ENCODE measurements around the gene PYGO2. TPM values are rescaled to one million over a fixed set of nuclear protein-coding genes. Genes with fewer than 3 reads are reported as not detected.

The PYGO2 gene
- total RNA-seq, 2 experiments from 2014 or later, result 21.2 to 21.8 TPM

DNA sequence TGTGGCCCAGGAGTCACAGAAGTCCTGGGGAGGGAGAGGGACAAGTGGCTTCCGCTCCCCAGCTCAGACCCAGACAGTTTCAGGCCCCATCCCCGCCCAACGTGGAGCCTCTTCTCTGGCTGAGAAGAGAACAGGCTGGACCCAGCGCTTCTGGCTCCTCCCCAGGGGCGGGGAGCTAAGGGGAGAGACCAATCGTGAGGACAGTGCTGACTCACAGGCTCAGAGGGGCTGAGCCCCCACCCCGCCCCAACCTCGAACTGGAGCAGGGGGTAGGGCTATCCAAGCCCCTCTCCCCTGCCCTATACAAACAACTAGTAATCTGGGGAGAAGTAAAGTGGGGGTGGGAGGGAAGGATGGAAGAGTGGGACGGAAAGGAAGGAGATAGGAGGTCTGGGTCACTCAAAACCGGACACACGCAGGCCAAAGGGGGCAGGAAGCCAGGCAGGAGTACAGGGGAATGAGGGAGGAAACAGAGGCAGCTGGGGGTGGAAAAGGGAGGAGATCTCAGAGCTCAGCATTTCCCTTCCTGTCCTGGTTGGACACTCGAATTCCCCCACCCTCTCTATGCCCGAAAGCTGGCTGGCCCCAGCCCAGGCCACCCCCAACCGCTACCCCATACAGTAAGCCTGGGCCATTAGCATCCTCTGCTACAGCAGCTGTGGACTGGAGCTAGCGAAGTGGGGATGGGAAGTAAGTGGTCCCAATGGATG, 9.2 kb upstream of the PYGO2 start, which contains the start of gene SHC1:
Gene SHC1, minus strand, starts transcription at position 117 of the 710 bp plus-strand sequence. CDS start 221 bp downstream, outside the sequence.
- POLR2A ChIA-PET, result interaction anchor here (0.7 to 6.9 kb wide), 5 partner anchors 9 to 29 kb away, joined by 3 to 55 read pairs (median 11); partner anchors contain the start of genes FLAD1, PBXIP1 and PYGO2
- H3K4me3 Mint-ChIP-seq, result no peak within 1 kb of the TSS

DNA sequence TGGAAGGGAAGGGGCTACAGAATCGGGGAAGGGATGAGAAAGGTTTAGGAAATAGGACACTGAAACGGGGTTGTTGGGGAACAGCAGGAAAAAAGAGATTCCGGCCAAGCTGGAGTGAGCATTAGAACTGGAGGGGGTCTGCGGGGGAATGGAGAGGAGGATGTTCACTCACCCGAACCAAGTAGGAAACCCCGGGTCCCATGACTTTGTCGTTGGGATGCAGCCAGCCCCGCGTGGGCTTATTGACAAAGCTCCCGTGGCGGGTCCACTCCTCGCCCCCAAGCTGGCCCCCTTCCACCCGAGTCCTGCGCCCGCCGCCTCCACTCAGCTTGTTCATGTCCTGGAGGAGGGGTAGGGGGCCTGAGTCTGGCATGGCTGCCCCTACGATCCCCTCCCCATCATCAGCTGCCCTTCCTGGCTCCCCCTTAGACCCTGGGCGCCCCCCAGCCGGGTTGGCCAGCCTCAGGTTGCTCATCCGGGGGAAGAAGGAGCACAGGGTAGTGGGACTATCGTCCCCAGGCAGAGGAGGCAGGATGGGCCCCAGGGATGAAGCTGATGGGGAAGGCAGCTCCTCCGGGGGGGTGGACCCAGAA, 8.4 kb upstream of the PYGO2 start:
- H3K4me3 Mint-ChIP-seq, result no peak overlapping the region
- ChIA-PET POLR2A (interaction anchor here (0.6 to 6.9 kb wide), 4 partner anchors 8 to 27 kb away, joined by 3 to 55 read pairs (median 16); partner anchors contain the start of genes FLAD1 and PYGO2), CTCF (interaction anchor here (0.8 to 6.5 kb wide), 8 partner anchors 8 to 116 kb away, joined by 3 to 34 read pairs (median 5); partner anchors contain the start of genes ADAM15, PBXIP1 and PYGO2)
- no peaks in the 10 kb centered on the region for H3K9me3 Mint-ChIP-seq
- no peaks in the 10 kb centered on the region for H3K27me3 Mint-ChIP-seq
- H3K27ac Mint-ChIP-seq, result peak overlapping the region; percentile 69
- peaks cover 20% of the 10 kb centered on the region for H3K36me3 Mint-ChIP-seq (ENCODE audit: low read depth)
- TF ChIP-seq, protein P1, sequence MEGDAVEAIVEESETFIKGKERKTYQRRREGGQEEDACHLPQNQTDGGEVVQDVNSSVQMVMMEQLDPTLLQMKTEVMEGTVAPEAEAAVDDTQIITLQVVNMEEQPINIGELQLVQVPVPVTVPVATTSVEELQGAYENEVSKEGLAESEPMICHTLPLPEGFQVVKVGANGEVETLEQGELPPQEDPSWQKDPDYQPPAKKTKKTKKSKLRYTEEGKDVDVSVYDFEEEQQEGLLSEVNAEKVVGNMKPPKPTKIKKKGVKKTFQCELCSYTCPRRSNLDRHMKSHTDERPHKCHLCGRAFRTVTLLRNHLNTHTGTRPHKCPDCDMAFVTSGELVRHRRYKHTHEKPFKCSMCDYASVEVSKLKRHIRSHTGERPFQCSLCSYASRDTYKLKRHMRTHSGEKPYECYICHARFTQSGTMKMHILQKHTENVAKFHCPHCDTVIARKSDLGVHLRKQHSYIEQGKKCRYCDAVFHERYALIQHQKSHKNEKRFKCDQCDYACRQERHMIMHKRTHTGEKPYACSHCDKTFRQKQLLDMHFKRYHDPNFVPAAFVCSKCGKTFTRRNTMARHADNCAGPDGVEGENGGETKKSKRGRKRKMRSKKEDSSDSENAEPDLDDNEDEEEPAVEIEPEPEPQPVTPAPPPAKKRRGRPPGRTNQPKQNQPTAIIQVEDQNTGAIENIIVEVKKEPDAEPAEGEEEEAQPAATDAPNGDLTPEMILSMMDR (IDR thresholded peaks at IDR 0.05), result no peak
- no peak for DNase-seq
- ATAC-seq, result no peak
- intact Hi-C loops (cut with micrococcal nuclease), result loop anchor here (5.0 kb wide), 2 partner anchors 47 to 92 kb away; partner anchors contain the start of gene EFNA4
- H3K4me1 Mint-ChIP-seq (ENCODE audit: low read depth), result peaks cover 27% of the 10 kb centered on the region

More for the DNA sequence above, 9.2 kb upstream of the PYGO2 start, which contains the start of gene SHC1:
- ATAC-seq (no peak), DNase-seq (peak; percentile 54)
- TF ChIP-seq, protein P1 (IDR thresholded peaks at IDR 0.05), result no peak
- no peaks in the 10 kb centered on the region for H3K27me3 Mint-ChIP-seq
- H3K36me3 Mint-ChIP-seq (ENCODE audit: low read depth), result peaks cover 14% of the 10 kb centered on the region
- H3K27ac Mint-ChIP-seq, result peak within 1 kb of the TSS; percentile 86
- CTCF ChIA-PET, result interaction anchor here (0.9 to 6.5 kb wide), 12 partner anchors 9 to 91 kb away, joined by 3 to 34 read pairs (median 4); partner anchors contain the start of genes ADAM15, PBXIP1, PMVK and PYGO2
- H3K9me3 Mint-ChIP-seq, result no peaks in the 10 kb centered on the region
- peaks cover 27% of the 10 kb centered on the region for H3K4me1 Mint-ChIP-seq (ENCODE audit: low read depth)
- intact Hi-C loops (cut with micrococcal nuclease), result loop anchor here (5.0 kb wide), 2 partner anchors 47 to 92 kb away; partner anchors contain the start of gene EFNA4

DNA sequence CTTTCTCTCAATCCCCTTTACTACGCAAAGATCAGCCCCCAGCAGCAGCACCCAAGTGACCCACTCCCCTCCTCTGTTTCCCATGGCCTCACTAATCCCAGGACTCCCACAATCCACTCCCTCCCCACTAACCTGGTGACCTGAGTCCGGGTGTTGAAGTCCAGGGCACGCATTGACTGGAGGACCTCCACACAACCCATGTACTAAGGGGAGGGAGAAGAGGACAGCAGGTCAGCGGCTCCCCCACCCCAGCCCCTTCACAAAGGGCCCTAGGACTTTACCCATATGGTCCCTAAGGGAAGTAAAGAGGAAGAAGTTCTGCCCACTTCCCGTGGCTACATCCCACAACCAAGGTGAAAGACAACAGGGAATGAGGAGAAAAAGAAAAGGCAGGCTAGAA, 7.7 kb upstream of the PYGO2 start:
- intact Hi-C loops (cut with micrococcal nuclease), result no loop called here
- H3K4me1 Mint-ChIP-seq (ENCODE audit: low read depth), result peaks cover 27% of the 10 kb centered on the region
- POLR2A ChIA-PET, result interaction anchor here (0.9 kb wide), 1 partner anchor 13 kb away, joined by 3 read pairs; the partner anchor contains the start of gene PBXIP1

DNA sequence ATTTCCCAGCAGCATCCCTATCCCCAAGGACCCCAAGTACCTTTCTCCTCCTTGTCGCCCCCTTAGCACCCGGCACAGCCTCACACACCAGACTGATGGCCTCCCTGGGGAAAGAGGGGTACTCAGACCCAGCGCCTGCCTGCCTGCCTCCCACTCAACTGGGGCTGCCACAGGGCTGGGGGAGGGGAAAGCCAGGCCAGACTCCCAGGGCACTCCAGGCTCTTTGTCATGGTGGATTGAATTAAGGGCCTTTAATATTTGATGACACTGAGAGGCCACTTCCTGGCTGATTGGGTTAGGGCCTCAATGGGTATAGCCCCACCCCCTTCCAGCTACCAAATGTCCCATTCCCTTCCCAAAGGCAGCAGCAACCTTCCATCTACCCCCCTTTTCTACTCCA, 7.1 kb upstream of the PYGO2 start:
- intact Hi-C loops (cut with micrococcal nuclease), result no loop called here
- POLR2A ChIA-PET, result interaction anchor here (0.9 kb wide), 1 partner anchor 13 kb away, joined by 3 read pairs; the partner anchor contains the start of gene PBXIP1
- peaks cover 22% of the 10 kb centered on the region for H3K36me3 Mint-ChIP-seq (ENCODE audit: low read depth)
- peaks cover 30% of the 10 kb centered on the region for H3K4me1 Mint-ChIP-seq (ENCODE audit: low read depth)
- TF ChIP-seq, protein P1 (IDR thresholded peaks at IDR 0.05), result no peak
- H3K27ac Mint-ChIP-seq, result peak overlapping the region; percentile 69
- no peaks in the 10 kb centered on the region for H3K27me3 Mint-ChIP-seq
- no peaks in the 10 kb centered on the region for H3K9me3 Mint-ChIP-seq
- ATAC-seq (no peak), DNase-seq (no peak)
- CTCF ChIA-PET, result no interaction called here
- H3K4me3 Mint-ChIP-seq, result no peak overlapping the region

More for the DNA sequence above, 7.7 kb upstream of the PYGO2 start:
- Mint-ChIP-seq H3K27me3 (no peaks in the 10 kb centered on the region), H3K9me3 (no peaks in the 10 kb centered on the region), H3K4me3 (no peak overlapping the region), H3K27ac (peak overlapping the region; percentile 69), H3K36me3 (ENCODE audit: low read depth) (peaks cover 20% of the 10 kb centered on the region)
- ATAC-seq (no peak), DNase-seq (no peak)
- CTCF ChIA-PET, result interaction anchor here (1.3 to 6.5 kb wide), 4 partner anchors 8 to 82 kb away, joined by 3 to 34 read pairs (median 18); partner anchors contain the start of genes ADAM15 and PYGO2
- TF ChIP-seq, protein P1 (IDR thresholded peaks at IDR 0.05), result no peak
